Stimulated activated memory B cell treated with anti-CD40 and anti-IgM and Interleukin-4, amounts not matched to agents 10 μg/mL and 1 μg/mL and 100 μg/mL, for 72 hours (primary cell): ENCODE data around the gene AOAH.
A peak's percentile ranks its signal among the peaks of the same experiment; 100 is the strongest.

ENCODE experiments used
- ATAC-seq: fragments of 150-1000 bp; cut with Tn5 transposase; 2 replicates; pipeline ENCODE4 v1.10.0; 2021
- H3K27ac Mint-ChIP-seq: one replicate; pipeline ENCODE4 v1.8.0; 2022; ENCODE audit warnings: mild to moderate bottlenecking, mixed read lengths
- H3K27me3 Mint-ChIP-seq: one replicate; pipeline ENCODE4 v1.8.0; 2022; ENCODE audit warnings: mixed read lengths
- H3K36me3 Mint-ChIP-seq: one replicate; pipeline ENCODE4 v1.8.0; 2022; ENCODE audit warnings: mixed read lengths
- H3K4me1 Mint-ChIP-seq: one replicate; pipeline ENCODE4 v1.8.0; 2022; ENCODE audit warnings: mixed read lengths
- H3K4me3 Mint-ChIP-seq: one replicate; pipeline ENCODE4 v1.8.0; 2022; ENCODE audit warnings: mild to moderate bottlenecking, moderate library complexity, mixed read lengths
- H3K9me3 Mint-ChIP-seq: one replicate; pipeline ENCODE4 v1.8.0; 2022; ENCODE audit warnings: mixed read lengths

The AOAH gene

GRCh38 chr7:36642414-36642813, 81.9 kb downstream of the AOAH start:
- peaks cover 8% of the 10 kb centered on the region for H3K4me1 Mint-ChIP-seq
- H3K27me3 Mint-ChIP-seq, result peaks cover 20% of the 10 kb centered on the region
- H3K4me3 Mint-ChIP-seq, result no peak overlapping the region
- ATAC-seq, result no peak
- H3K27ac Mint-ChIP-seq, result no peak overlapping the region
- H3K36me3 Mint-ChIP-seq, result no peaks in the 10 kb centered on the region
- no peaks in the 10 kb centered on the region for H3K9me3 Mint-ChIP-seq

GRCh38 chr7:36642010-36642409, 82.3 kb downstream of the AOAH start:
- H3K27ac Mint-ChIP-seq, result no peak overlapping the region
- peaks cover 20% of the 10 kb centered on the region for H3K27me3 Mint-ChIP-seq
- no peak overlapping the region for H3K4me3 Mint-ChIP-seq
- no peak for ATAC-seq
- H3K36me3 Mint-ChIP-seq, result no peaks in the 10 kb centered on the region
- H3K4me1 Mint-ChIP-seq, result peaks cover 8% of the 10 kb centered on the region
- H3K9me3 Mint-ChIP-seq, result no peaks in the 10 kb centered on the region

GRCh38 chr7:36640682-36641081, 83.6 kb downstream of the AOAH start:
- ATAC-seq, result no peak
- Mint-ChIP-seq H3K27me3 (peaks cover 20% of the 10 kb centered on the region), H3K9me3 (no peaks in the 10 kb centered on the region), H3K4me3 (no peak overlapping the region), H3K4me1 (peaks cover 8% of the 10 kb centered on the region), H3K27ac (no peak overlapping the region), H3K36me3 (no peaks in the 10 kb centered on the region)

- peaks cover 20% of the 10 kb centered on the region for H3K27me3 Mint-ChIP-seq
- peaks cover 8% of the 10 kb centered on the region for H3K4me1 Mint-ChIP-seq
- ATAC-seq, result peak; percentile 45
Observed at GRCh38 chr7:36639826-36640225, 84.5 kb downstream of the AOAH start.

GRCh38 chr7:36638586-36639263, 85.6 kb downstream of the AOAH start:
- Mint-ChIP-seq H3K27ac (no peak overlapping the region), H3K36me3 (no peaks in the 10 kb centered on the region), H3K9me3 (no peaks in the 10 kb centered on the region), H3K4me1 (peaks cover 8% of the 10 kb centered on the region), H3K27me3 (peaks cover 20% of the 10 kb centered on the region), H3K4me3 (no peak overlapping the region)
- no peak for ATAC-seq

More at GRCh38 chr7:36639826-36640225, 84.5 kb downstream of the AOAH start:
- no peaks in the 10 kb centered on the region for H3K36me3 Mint-ChIP-seq
- no peak overlapping the region for H3K27ac Mint-ChIP-seq
- H3K4me3 Mint-ChIP-seq, result no peak overlapping the region
- no peaks in the 10 kb centered on the region for H3K9me3 Mint-ChIP-seq

- Mint-ChIP-seq H3K4me3 (no peak overlapping the region), H3K36me3 (no peaks in the 10 kb centered on the region), H3K9me3 (no peaks in the 10 kb centered on the region), H3K27ac (no peak overlapping the region), H3K27me3 (peaks cover 20% of the 10 kb centered on the region), H3K4me1 (peaks cover 8% of the 10 kb centered on the region)
- no peak for ATAC-seq
Observed at GRCh38 chr7:36638140-36638539, 86.2 kb downstream of the AOAH start.

GRCh38 chr7:36637417-36637816, 86.9 kb downstream of the AOAH start:
- H3K4me1 Mint-ChIP-seq, result peaks cover 8% of the 10 kb centered on the region
- no peak overlapping the region for H3K4me3 Mint-ChIP-seq

GRCh38 chr7:36636126-36636525, 88.2 kb downstream of the AOAH start:
- H3K27me3 Mint-ChIP-seq, result peaks cover 32% of the 10 kb centered on the region
- H3K4me1 Mint-ChIP-seq, result peaks cover 8% of the 10 kb centered on the region
- no peak overlapping the region for H3K27ac Mint-ChIP-seq
- no peak for ATAC-seq
- H3K4me3 Mint-ChIP-seq, result no peak overlapping the region
- no peaks in the 10 kb centered on the region for H3K9me3 Mint-ChIP-seq
- H3K36me3 Mint-ChIP-seq, result no peaks in the 10 kb centered on the region

More at GRCh38 chr7:36637417-36637816, 86.9 kb downstream of the AOAH start:
- ATAC-seq, result no peak
- Mint-ChIP-seq H3K9me3 (no peaks in the 10 kb centered on the region), H3K27ac (no peak overlapping the region), H3K27me3 (peaks cover 25% of the 10 kb centered on the region), H3K36me3 (no peaks in the 10 kb centered on the region)

- peaks cover 6% of the 10 kb centered on the region for H3K4me1 Mint-ChIP-seq
- peaks cover 26% of the 10 kb centered on the region for H3K27me3 Mint-ChIP-seq
- H3K4me3 Mint-ChIP-seq, result no peak overlapping the region
- no peak overlapping the region for H3K27ac Mint-ChIP-seq
- no peak for ATAC-seq
- no peaks in the 10 kb centered on the region for H3K9me3 Mint-ChIP-seq
- no peaks in the 10 kb centered on the region for H3K36me3 Mint-ChIP-seq
Observed at GRCh38 chr7:36635091-36635490, 89.2 kb downstream of the AOAH start.

- H3K36me3 Mint-ChIP-seq, result no peaks in the 10 kb centered on the region
- no peaks in the 10 kb centered on the region for H3K4me1 Mint-ChIP-seq
- no peaks in the 10 kb centered on the region for H3K9me3 Mint-ChIP-seq
- H3K4me3 Mint-ChIP-seq, result no peak overlapping the region
- peaks cover 15% of the 10 kb centered on the region for H3K27me3 Mint-ChIP-seq
- ATAC-seq, result no peak
- no peak overlapping the region for H3K27ac Mint-ChIP-seq
Observed at GRCh38 chr7:36633377-36633776, 90.9 kb downstream of the AOAH start.

GRCh38 chr7:36630112-36630650, 94.1 kb downstream of the AOAH start:
- Mint-ChIP-seq H3K36me3 (no peaks in the 10 kb centered on the region), H3K27me3 (peaks cover 18% of the 10 kb centered on the region), H3K27ac (no peak overlapping the region), H3K4me3 (no peak overlapping the region), H3K4me1 (peaks cover 6% of the 10 kb centered on the region), H3K9me3 (no peaks in the 10 kb centered on the region)
- ATAC-seq, result no peak

- Mint-ChIP-seq H3K36me3 (no peaks in the 10 kb centered on the region), H3K4me3 (no peak overlapping the region), H3K4me1 (peaks cover 15% of the 10 kb centered on the region), H3K27me3 (peaks cover 18% of the 10 kb centered on the region), H3K9me3 (no peaks in the 10 kb centered on the region), H3K27ac (no peak overlapping the region)
- ATAC-seq, result no peak
Observed at GRCh38 chr7:36629351-36629750, 94.9 kb downstream of the AOAH start.

GRCh38 chr7:36627836-36628235, 96.5 kb downstream of the AOAH start:
- H3K36me3 Mint-ChIP-seq, result no peaks in the 10 kb centered on the region

GRCh38 chr7:36626111-36626510, 98.2 kb downstream of the AOAH start:
- Mint-ChIP-seq H3K27ac (no peak overlapping the region), H3K27me3 (peaks cover 6% of the 10 kb centered on the region), H3K9me3 (no peaks in the 10 kb centered on the region), H3K4me3 (no peak overlapping the region), H3K4me1 (peaks cover 45% of the 10 kb centered on the region), H3K36me3 (no peaks in the 10 kb centered on the region)
- no peak for ATAC-seq

More at GRCh38 chr7:36627836-36628235, 96.5 kb downstream of the AOAH start:
- Mint-ChIP-seq H3K4me1 (peaks cover 30% of the 10 kb centered on the region), H3K27ac (no peak overlapping the region), H3K9me3 (no peaks in the 10 kb centered on the region), H3K27me3 (peaks cover 17% of the 10 kb centered on the region), H3K4me3 (no peak overlapping the region)
- ATAC-seq, result no peak

- Mint-ChIP-seq H3K4me3 (no peak overlapping the region), H3K27ac (peak overlapping the region; percentile 56), H3K36me3 (no peaks in the 10 kb centered on the region), H3K4me1 (peaks cover 46% of the 10 kb centered on the region), H3K27me3 (peaks cover 6% of the 10 kb centered on the region), H3K9me3 (no peaks in the 10 kb centered on the region)
- no peak for ATAC-seq
Observed at GRCh38 chr7:36625247-36625646, 99.0 kb downstream of the AOAH start.

GRCh38 chr7:36623247-36623646, 101.0 kb downstream of the AOAH start:
- no peaks in the 10 kb centered on the region for H3K9me3 Mint-ChIP-seq
- H3K36me3 Mint-ChIP-seq, result no peaks in the 10 kb centered on the region
- H3K27me3 Mint-ChIP-seq, result peaks cover 1% of the 10 kb centered on the region
- peak overlapping the region; percentile 48 for H3K27ac Mint-ChIP-seq
- peak; percentile 63 for ATAC-seq
- no peak overlapping the region for H3K4me3 Mint-ChIP-seq
- peaks cover 46% of the 10 kb centered on the region for H3K4me1 Mint-ChIP-seq
